IMR-90 (cell line): ENCODE data around the gene GRIK1. TPM values are rescaled to one million over a fixed set of nuclear protein-coding genes. Genes with fewer than 3 reads are reported as not detected.

Source experiments
- ATAC-seq: fragments of 200-7000 bp; cut with Tn5 transposase; 2 replicates; pipeline ENCODE4 v1.9.1; 2020; ENCODE audit warnings: low read depth, mild to moderate bottlenecking, moderate library complexity
- BruUV-seq: library from RNA; stranded (reverse); fragments of 400-500 nt; replicated peaks from 2 replicates; lab custom pipeline; 2021; lab: Mats Ljungman, UMichigan
- CTCF ChIA-PET: fragments of 300-600 bp; formaldehyde crosslinking; extraction: SDS; loops from one replicate; lab custom pipeline; 2021; ENCODE audit warnings: antibody characterized with exemption; lab: Yijun Ruan, JAX
- POLR2A ChIA-PET: fragments of 300-600 bp; sonication (Branson Sonifier 250); formaldehyde crosslinking; loops from one replicate; lab custom pipeline; 2022; ENCODE audit warnings: antibody characterized with exemption; ENCODE audit not compliant: unreplicated experiment; lab: Charles Lee
- DNase-seq: peaks from one replicate; pipeline ENCODE4 v3.0.0; 2013
- H2AFZ ChIP-seq: replicated peaks from 2 replicates; pipeline ENCODE3; 2013; ENCODE audit warnings: low read length, mild to moderate bottlenecking; ENCODE audit not compliant: poor library complexity
- H2AK5ac ChIP-seq: 2 replicates; pipeline ENCODE4 v1.6.1; 2013; ENCODE audit warnings: low read depth, low read length, inconsistent platforms
- H2AK9ac ChIP-seq: replicated peaks from 2 replicates; pipeline ENCODE3; 2013; ENCODE audit warnings: mild to moderate bottlenecking, low read depth, low read length, moderate library complexity; ENCODE audit not compliant: poor library complexity
- H2BK120ac ChIP-seq: 2 replicates; pipeline ENCODE4 v1.6.1; 2013; ENCODE audit warnings: low read depth, low read length, inconsistent platforms
- H2BK15ac ChIP-seq: 3 replicates; pipeline ENCODE4 v1.6.1; 2013; ENCODE audit warnings: low read depth, low read length, inconsistent platforms
- H2BK20ac ChIP-seq: 2 replicates; pipeline ENCODE4 v1.6.1; 2013; ENCODE audit warnings: low read depth, mild to moderate bottlenecking, inconsistent platforms, low read length, moderate library complexity
- H2BK5ac ChIP-seq: 2 replicates; pipeline ENCODE4 v1.6.1; 2013; ENCODE audit warnings: mild to moderate bottlenecking, low read depth, low read length, inconsistent platforms; ENCODE audit not compliant: poor library complexity, severe bottlenecking
- H3K14ac ChIP-seq: replicated peaks from 2 replicates; pipeline ENCODE4 v1.6.1; 2013; ENCODE audit warnings: low read depth, low read length, inconsistent platforms
- H3K18ac ChIP-seq: 2 replicates; pipeline ENCODE4 v1.6.1; 2013; ENCODE audit warnings: low read depth, low read length, control low read depth
- H3K23ac ChIP-seq: 2 replicates; pipeline ENCODE4 v1.6.1; 2013; ENCODE audit warnings: low read depth, low read length, inconsistent platforms
- H3K27ac ChIP-seq: 2 replicates; pipeline ENCODE4 v1.5.1; 2013; ENCODE audit warnings: mild to moderate bottlenecking, control low read depth, low read length; ENCODE audit not compliant: insufficient read depth
- H3K27me3 ChIP-seq: 2 replicates; pipeline ENCODE4 v1.6.1; 2013; ENCODE audit warnings: low read length; ENCODE audit not compliant: control insufficient read depth, insufficient read depth
- H3K36me3 ChIP-seq: 2 replicates; pipeline ENCODE4 v1.6.1; 2013; ENCODE audit warnings: low read length, mixed read lengths; ENCODE audit not compliant: control insufficient read depth, insufficient read depth
- H3K4ac ChIP-seq: 2 replicates; pipeline ENCODE4 v1.6.1; 2013; ENCODE audit warnings: low read depth, low read length, inconsistent platforms
- H3K4me1 ChIP-seq: 2 replicates; pipeline ENCODE4 v1.6.1; 2013; ENCODE audit warnings: low read length, mixed read lengths; ENCODE audit not compliant: control insufficient read depth, insufficient read depth
- H3K4me2 ChIP-seq: 2 replicates; pipeline ENCODE4 v1.6.1; 2013; ENCODE audit warnings: low read depth, mild to moderate bottlenecking, control low read depth, low read length, moderate library complexity
- H3K4me3 ChIP-seq: 2 replicates; pipeline ENCODE4 v1.5.1; 2013; ENCODE audit warnings: low read depth, mild to moderate bottlenecking, control low read depth, low read length, moderate library complexity; ENCODE audit not compliant: insufficient read depth
- H3K56ac ChIP-seq: 2 replicates; pipeline ENCODE4 v1.6.1; 2013; ENCODE audit warnings: low read length, inconsistent platforms; ENCODE audit not compliant: insufficient read depth; ENCODE audit errors: extremely low read depth
- H3K79me1 ChIP-seq, 2 experiments: 2 replicates each; pipeline ENCODE4 v1.6.1; 2013; ENCODE audit warnings: low read length in 2 of 2, inconsistent platforms in 1 of 2, low read depth in 1 of 2
- H3K9ac ChIP-seq: 2 replicates; pipeline ENCODE4 v1.6.1; 2013; ENCODE audit warnings: low read depth, low read length, control low read depth
- H3K9me1 ChIP-seq: 2 replicates; pipeline ENCODE4 v1.6.1; 2013; ENCODE audit warnings: low read length, inconsistent platforms; ENCODE audit not compliant: insufficient read depth
- H3K9me3 ChIP-seq: 2 replicates; pipeline ENCODE4 v1.6.1; 2013; ENCODE audit warnings: low read length; ENCODE audit not compliant: control insufficient read depth, insufficient read depth
- H4K20me1 ChIP-seq: 2 replicates; pipeline ENCODE4 v1.6.1; 2013; ENCODE audit warnings: low read length, inconsistent platforms; ENCODE audit not compliant: insufficient read depth
- H4K5ac ChIP-seq: 2 replicates; pipeline ENCODE4 v1.6.1; 2013; ENCODE audit warnings: mild to moderate bottlenecking, low read depth, low read length, control low read depth
- H4K8ac ChIP-seq, 2 experiments: 2 replicates each; pipeline ENCODE4 v1.6.1; 2013; ENCODE audit warnings: low read depth in 2 of 2, low read length in 2 of 2, control low read depth in 1 of 2, inconsistent platforms in 1 of 2
- H4K91ac ChIP-seq: 2 replicates; pipeline ENCODE4 v1.6.1; 2013; ENCODE audit warnings: low read depth, low read length, inconsistent platforms; ENCODE audit not compliant: insufficient read depth
- BHLHE40 ChIP-seq: fragments of 150-350 bp; IDR thresholded peaks from 2 replicates; pipeline ENCODE4 v1.6.1; 2016; ENCODE audit warnings: mild to moderate bottlenecking, low read depth, low read length
- CEBPB ChIP-seq: IDR thresholded peaks from 2 replicates; pipeline ENCODE4 v1.6.1; 2012; ENCODE audit warnings: low read depth, low read length, improper control_type of control experiment
- CHD1 ChIP-seq: IDR thresholded peaks from 2 replicates; pipeline ENCODE4 v1.6.1; 2012; ENCODE audit warnings: low read depth, low read length, improper control_type of control experiment
- FOS ChIP-seq: fragments of 150-350 bp; IDR thresholded peaks from 2 replicates; pipeline ENCODE4 v1.6.1; 2016; ENCODE audit warnings: low read depth, low read length
- MAFK ChIP-seq: IDR thresholded peaks from 2 replicates; pipeline ENCODE4 v1.6.1; 2012; ENCODE audit warnings: low read depth, low read length, improper control_type of control experiment
- MAZ ChIP-seq: IDR thresholded peaks from 2 replicates; pipeline ENCODE4 v1.6.1; 2012; ENCODE audit warnings: low read depth, mild to moderate bottlenecking, low read length, improper control_type of control experiment, moderate library complexity, borderline replicate concordance
- MXI1 ChIP-seq: IDR thresholded peaks from 2 replicates; pipeline ENCODE4 v1.6.1; 2012; ENCODE audit warnings: low read depth, mild to moderate bottlenecking, low read length, moderate library complexity, borderline replicate concordance
- NFE2L2 ChIP-seq: fragments of 150-350 bp; IDR thresholded peaks from 2 replicates; pipeline ENCODE4 v1.6.1; 2016; ENCODE audit warnings: low read depth, mild to moderate bottlenecking, low read length
- POLR2A ChIP-seq: IDR thresholded peaks from 2 replicates; pipeline ENCODE4 v1.6.1; 2012; ENCODE audit warnings: mild to moderate bottlenecking, low read depth, low read length
- RAD21 ChIP-seq: IDR thresholded peaks from 2 replicates; pipeline ENCODE4 v1.6.1; 2012; ENCODE audit warnings: low read length, improper control_type of control experiment
- RCOR1 ChIP-seq: IDR thresholded peaks from 2 replicates; pipeline ENCODE4 v1.6.1; 2012; ENCODE audit warnings: mild to moderate bottlenecking, low read length, improper control_type of control experiment; ENCODE audit not compliant: insufficient replicate concordance
- RFX5 ChIP-seq: IDR thresholded peaks from 2 replicates; pipeline ENCODE4 v1.8.0; 2012; ENCODE audit warnings: low read depth, mild to moderate bottlenecking, low read length, moderate library complexity
- SMC3 ChIP-seq: fragments of 150-350 bp; IDR thresholded peaks from 2 replicates; pipeline ENCODE4 v1.6.1; 2016; ENCODE audit warnings: low read depth, mild to moderate bottlenecking, antibody characterized with exemption, low read length, moderate library complexity
- USF2 ChIP-seq: fragments of 150-350 bp; IDR thresholded peaks from 2 replicates; pipeline ENCODE4 v1.6.1; 2017; ENCODE audit warnings: mild to moderate bottlenecking, antibody characterized with exemption, low read length, low read depth
- WGBS, 2 experiments: methylation state at CpG; one replicate each; pipeline versions ENCODE4 v1.1.5 to v1.1.7; 2013; ENCODE audit warnings: missing lambda C conversion rate in 2 of 2; ENCODE audit not compliant: insufficient read length in 1 of 2; ENCODE audit errors: extremely low coverage in 2 of 2; 5-methylcytosine and 5-hydroxymethylcytosine counted together
- dilution Hi-C: fragments of 300-500 bp; cut with HindIII; formaldehyde crosslinking; loops from one replicate; pipeline ENCODE4 v1.14.3; 2018; ENCODE audit warnings: low sequenced_read_pairs; ENCODE audit not compliant: unreplicated experiment
- in situ Hi-C: fragments of 300-500 bp; cut with MboI; formaldehyde crosslinking; loops from 3 replicates; pipeline ENCODE4 v1.14.3; 2019; ENCODE audit warnings: low sequenced_read_pairs, inconsistent platforms, mixed read lengths
- intact Hi-C: fragments of 100-400 bp; cut with micrococcal nuclease; formaldehyde crosslinking; loops from 2 replicates; pipeline ENCODE4 v1.10.0; 2022
- polyA plus RNA-seq, 3 experiments: library from polyadenylated mRNA; depleted of rRNA; stranded (reverse); fragments of >200 nt; gene quantifications; 2 replicates each; pipeline ENCODE4 v1.2.3, GENCODE V29; 2012; ENCODE audit warnings: low replicate concordance in 1 of 3
- total RNA-seq: library from RNA; depleted of rRNA; stranded (reverse); fragments of >200 nt; gene quantifications from 2 replicates; pipeline ENCODE4 v1.2.3, GENCODE V29; 2012
- TF ChIP-seq, protein P1 (sequence below): conservative IDR thresholded peaks from 2 replicates; pipeline ENCODE4 v1.5.1; 2012; ENCODE audit warnings: mild to moderate bottlenecking, low read depth, low read length, improper control_type of control experiment
- TF ChIP-seq, protein P2 (sequence below): fragments of 150-350 bp; IDR thresholded peaks from 2 replicates; pipeline ENCODE4 v1.6.1; 2016; ENCODE audit warnings: low read depth, mild to moderate bottlenecking, low read length, moderate library complexity, borderline replicate concordance

Gene GRIK1
- total and polyA plus RNA-seq, 2 of the 4 experiments (the other 2 are of a cell fraction): not detected

- no TSS peak for BruUV-seq
- no peak overlapping the region for H4K8ac ChIP-seq
- DNase-seq (no peak), ATAC-seq (no peak)
- POLR2A ChIA-PET: no interaction called here
- H2AFZ ChIP-seq: no peak overlapping the region
- H2AK5ac ChIP-seq: no peak overlapping the region
- H2BK120ac ChIP-seq: no peak overlapping the region
- H4K20me1 ChIP-seq: no peaks in the 10 kb centered on the region
- no peak overlapping the region for H2AK9ac ChIP-seq
- no peak overlapping the region for H4K91ac ChIP-seq
- no peak overlapping the region for H3K23ac ChIP-seq
- in situ Hi-C loops (no loop called here), intact Hi-C loops (no loop called here), dilution Hi-C loops (no loop called here)
- H3K9ac ChIP-seq: no peak overlapping the region
- CTCF ChIA-PET: interaction anchor here (0.8 kb wide), 1 partner anchor 11 kb away, joined by 3 read pairs; no protein-coding TSS in a partner anchor
- no peak overlapping the region for H3K4me3 ChIP-seq
- H3K79me1 ChIP-seq: no peaks in the 10 kb centered on the region
- 67% methylated on average over 1 of the region's 1 CpG; no CpG with 5 or more reads in 1 of the 2 experiments for WGBS, 2 experiments
- H3K18ac ChIP-seq: no peak overlapping the region
- H3K27me3 ChIP-seq: no peaks in the 10 kb centered on the region
- no peaks in the 10 kb centered on the region for H3K9me1 ChIP-seq
- peak overlapping the region; percentile 31; the same call in 1 of the 2 replicates for H3K4me2 ChIP-seq
- H3K4me1 ChIP-seq: no peaks in the 10 kb centered on the region; the same call in 1 of the 2 replicates
- no peaks in the 10 kb centered on the region for H3K36me3 ChIP-seq
- TF ChIP-seq POLR2A (no peak), RAD21 (no peak), USF2 (no peak), SMC3 (no peak), RFX5 (no peak), CEBPB (no peak), BHLHE40 (no peak), RCOR1 (no peak), MAFK (no peak), MAZ (no peak), FOS (no peak), MXI1 (no peak), NFE2L2 (no peak), CHD1 (no peak)
- TF ChIP-seq, protein P1, sequence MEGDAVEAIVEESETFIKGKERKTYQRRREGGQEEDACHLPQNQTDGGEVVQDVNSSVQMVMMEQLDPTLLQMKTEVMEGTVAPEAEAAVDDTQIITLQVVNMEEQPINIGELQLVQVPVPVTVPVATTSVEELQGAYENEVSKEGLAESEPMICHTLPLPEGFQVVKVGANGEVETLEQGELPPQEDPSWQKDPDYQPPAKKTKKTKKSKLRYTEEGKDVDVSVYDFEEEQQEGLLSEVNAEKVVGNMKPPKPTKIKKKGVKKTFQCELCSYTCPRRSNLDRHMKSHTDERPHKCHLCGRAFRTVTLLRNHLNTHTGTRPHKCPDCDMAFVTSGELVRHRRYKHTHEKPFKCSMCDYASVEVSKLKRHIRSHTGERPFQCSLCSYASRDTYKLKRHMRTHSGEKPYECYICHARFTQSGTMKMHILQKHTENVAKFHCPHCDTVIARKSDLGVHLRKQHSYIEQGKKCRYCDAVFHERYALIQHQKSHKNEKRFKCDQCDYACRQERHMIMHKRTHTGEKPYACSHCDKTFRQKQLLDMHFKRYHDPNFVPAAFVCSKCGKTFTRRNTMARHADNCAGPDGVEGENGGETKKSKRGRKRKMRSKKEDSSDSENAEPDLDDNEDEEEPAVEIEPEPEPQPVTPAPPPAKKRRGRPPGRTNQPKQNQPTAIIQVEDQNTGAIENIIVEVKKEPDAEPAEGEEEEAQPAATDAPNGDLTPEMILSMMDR: no peak
- TF ChIP-seq, protein P2, sequence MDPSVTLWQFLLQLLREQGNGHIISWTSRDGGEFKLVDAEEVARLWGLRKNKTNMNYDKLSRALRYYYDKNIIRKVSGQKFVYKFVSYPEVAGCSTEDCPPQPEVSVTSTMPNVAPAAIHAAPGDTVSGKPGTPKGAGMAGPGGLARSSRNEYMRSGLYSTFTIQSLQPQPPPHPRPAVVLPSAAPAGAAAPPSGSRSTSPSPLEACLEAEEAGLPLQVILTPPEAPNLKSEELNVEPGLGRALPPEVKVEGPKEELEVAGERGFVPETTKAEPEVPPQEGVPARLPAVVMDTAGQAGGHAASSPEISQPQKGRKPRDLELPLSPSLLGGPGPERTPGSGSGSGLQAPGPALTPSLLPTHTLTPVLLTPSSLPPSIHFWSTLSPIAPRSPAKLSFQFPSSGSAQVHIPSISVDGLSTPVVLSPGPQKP: no peak
- H3K14ac ChIP-seq: no peak overlapping the region
- no peak overlapping the region for H3K27ac ChIP-seq
- H2BK5ac ChIP-seq: no peak overlapping the region
- H4K5ac ChIP-seq: no peak overlapping the region
- no peak overlapping the region for H2BK15ac ChIP-seq
- H3K56ac ChIP-seq: no peak overlapping the region
- H2BK20ac ChIP-seq: no peak overlapping the region
- H3K9me3 ChIP-seq: no peaks in the 10 kb centered on the region
- no peak overlapping the region for H3K4ac ChIP-seq
Measured at GRCh38 chr21:29678626-29679025, 261.2 kb downstream of the GRIK1 start.
